ENCODE measurements around the gene ZNF324.

- TF ChIP-seq CTCF (conservative IDR thresholded peaks at IDR 0.05; ENCODE audit: low read length): no peak
- no peak for TF ChIP-seq EZH2phosphoT487 (IDR thresholded peaks at IDR 0.05; ENCODE audit: borderline replicate concordance, low read depth, low read length)
Measured at GRCh38 chr19:58480481-58480830, 13.6 kb downstream of the ZNF324 start.
